GM13976 (cell line): Measurements from ENCODE around the gene CRYGA.
"Not testable (repeated sequence)": the region's sequence is repeated elsewhere in the genome, so short reads cannot be mapped to it uniquely, and the experiment has no call there.

Experiments
- DNase-seq: peaks from one replicate; pipeline ENCODE4 v3.0.0; 2012; ENCODE audit warnings: low spot score
- in situ Hi-C: fragments of 300-500 bp; cut with MboI; formaldehyde crosslinking; loops from one replicate; pipeline ENCODE4 v1.12.0; 2022; ENCODE audit warnings: low sequenced_read_pairs, mixed read lengths, inconsistent platforms; ENCODE audit not compliant: unreplicated experiment
- TF ChIP-seq, protein P1 (sequence below): IDR thresholded peaks from 2 replicates; pipeline ENCODE4 v1.5.1; 2012; ENCODE audit warnings: borderline replicate concordance, mild to moderate bottlenecking; ENCODE audit not compliant: insufficient read depth; ENCODE audit errors: extremely low read depth, missing control alignments, control extremely low read depth

Gene CRYGA

DNA sequence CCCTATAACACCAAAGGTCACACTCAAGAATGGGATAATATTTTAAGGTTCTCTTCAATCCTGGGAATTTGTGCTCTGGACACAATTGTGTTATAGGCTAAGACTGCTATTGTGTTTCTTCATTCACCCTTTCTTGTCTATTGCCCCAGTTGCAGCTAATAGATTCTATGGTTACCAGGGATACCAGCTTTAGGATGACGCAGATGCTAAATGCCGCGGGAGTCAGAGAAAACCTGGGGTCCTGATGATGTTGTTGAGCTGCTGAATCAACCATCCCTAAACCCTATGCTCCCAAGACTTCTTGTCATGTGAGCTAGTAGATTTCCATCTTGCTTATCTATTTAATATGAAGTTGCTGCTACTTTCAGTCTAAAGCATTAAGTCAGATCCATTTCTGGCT lies 44.5 kb downstream of the CRYGA start:
- in situ Hi-C loops = no loop called here
- DNase-seq = no peak
- TF ChIP-seq, protein P1, sequence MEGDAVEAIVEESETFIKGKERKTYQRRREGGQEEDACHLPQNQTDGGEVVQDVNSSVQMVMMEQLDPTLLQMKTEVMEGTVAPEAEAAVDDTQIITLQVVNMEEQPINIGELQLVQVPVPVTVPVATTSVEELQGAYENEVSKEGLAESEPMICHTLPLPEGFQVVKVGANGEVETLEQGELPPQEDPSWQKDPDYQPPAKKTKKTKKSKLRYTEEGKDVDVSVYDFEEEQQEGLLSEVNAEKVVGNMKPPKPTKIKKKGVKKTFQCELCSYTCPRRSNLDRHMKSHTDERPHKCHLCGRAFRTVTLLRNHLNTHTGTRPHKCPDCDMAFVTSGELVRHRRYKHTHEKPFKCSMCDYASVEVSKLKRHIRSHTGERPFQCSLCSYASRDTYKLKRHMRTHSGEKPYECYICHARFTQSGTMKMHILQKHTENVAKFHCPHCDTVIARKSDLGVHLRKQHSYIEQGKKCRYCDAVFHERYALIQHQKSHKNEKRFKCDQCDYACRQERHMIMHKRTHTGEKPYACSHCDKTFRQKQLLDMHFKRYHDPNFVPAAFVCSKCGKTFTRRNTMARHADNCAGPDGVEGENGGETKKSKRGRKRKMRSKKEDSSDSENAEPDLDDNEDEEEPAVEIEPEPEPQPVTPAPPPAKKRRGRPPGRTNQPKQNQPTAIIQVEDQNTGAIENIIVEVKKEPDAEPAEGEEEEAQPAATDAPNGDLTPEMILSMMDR = no peak

DNA sequence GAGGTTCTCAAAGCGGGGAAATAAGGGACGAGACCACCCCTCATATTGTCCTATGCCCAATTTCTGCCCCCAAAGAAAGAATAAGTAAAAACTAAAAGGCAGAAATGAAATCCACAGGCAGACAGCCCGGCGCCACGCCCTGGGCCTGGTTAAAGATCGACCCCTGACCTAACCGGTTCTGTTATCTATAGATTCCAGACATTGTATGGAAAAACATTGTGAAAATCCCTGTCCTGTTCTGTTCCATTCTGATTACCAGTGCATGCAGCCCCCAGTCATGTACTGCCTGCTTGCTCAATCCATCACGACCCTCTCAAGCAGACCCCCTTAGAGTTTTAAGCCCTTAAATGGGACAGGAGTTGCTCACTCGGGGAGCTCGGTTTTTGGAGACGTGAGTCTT lies 46.0 kb downstream of the CRYGA start:
- DNase-seq, in situ Hi-C loops: not testable (repeated sequence)

DNA sequence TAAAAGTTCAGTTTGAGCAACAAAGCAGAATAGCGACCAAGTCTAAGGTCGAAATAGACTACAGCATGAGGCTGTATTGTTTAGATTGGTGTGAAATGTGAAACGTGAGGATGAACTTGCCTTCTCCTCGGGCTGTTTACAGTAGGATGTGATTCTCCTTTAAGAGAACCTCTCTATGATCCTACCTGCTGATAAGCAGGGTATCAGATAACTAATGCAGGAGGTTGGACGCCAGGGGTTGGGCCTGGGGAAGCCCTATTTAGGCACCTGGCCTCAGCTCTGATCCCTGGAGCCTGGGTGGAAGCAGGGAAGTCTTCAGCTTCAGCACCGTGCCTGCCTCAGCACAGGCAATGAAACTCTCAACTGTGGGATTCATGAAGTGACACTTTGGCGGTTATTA lies 50.4 kb downstream of the CRYGA start:
- in situ Hi-C loops = no loop called here
- DNase-seq = no peak
- TF ChIP-seq, protein P1 = no peak

DNA sequence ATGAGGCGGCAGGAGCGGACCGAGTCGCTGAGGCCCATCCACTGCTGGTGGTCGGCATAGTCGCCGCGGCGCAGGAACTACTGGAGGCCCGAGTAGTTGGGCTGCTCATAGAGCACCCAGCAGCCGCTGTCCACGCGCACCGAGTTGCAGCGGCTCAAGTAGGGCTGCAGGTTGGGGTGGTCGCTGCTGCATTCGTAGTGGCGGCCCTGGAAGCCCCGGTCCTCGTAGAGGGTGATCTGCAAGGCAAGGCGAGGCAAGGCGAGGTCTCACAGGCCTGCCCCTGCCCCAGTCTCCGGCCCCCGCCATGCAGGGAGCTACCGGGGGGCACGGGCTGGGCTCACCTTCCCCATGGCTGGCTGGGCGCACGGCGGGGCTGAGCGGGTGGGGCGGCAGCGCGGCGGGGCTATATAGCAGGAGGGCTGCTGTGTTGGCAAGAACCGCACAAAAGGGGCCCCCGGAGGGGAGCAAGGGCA lies 51.1 kb downstream of the CRYGA start:
- DNase-seq, in situ Hi-C loops: not testable (repeated sequence)
